ENCODE measurements around the gene ZNF136. TPM values are rescaled to one million over a fixed set of nuclear protein-coding genes. Genes with fewer than 3 reads are reported as not detected.

ZNF136 gene
- total and polyA plus RNA-seq, 2 of the 13 experiments (the other 11 are each of a cell fraction or from before 2014, with no cell fraction given): 2.5 to 10.2 TPM

DNA sequence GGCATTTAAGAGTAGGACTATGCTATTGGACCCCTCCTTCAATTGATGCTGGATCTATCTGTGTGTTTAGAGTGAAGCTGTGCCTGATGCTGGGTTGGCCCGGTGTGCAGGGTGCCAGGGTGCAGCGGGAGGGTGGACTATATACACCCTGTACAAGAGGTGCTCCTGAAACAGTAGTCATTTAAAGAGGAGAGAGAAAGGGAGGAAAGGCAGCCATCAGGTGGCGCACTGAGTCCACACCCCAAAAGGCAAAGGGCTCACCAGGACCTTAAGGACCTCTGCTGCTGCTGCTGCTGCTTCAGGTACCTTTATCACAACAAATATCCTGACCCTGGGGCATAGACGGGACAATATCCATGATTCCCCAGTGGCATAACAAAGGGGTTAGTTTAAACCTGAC, 39.4 kb downstream of the ZNF136 start (continued):
- TF ChIP-seq, protein P1, sequence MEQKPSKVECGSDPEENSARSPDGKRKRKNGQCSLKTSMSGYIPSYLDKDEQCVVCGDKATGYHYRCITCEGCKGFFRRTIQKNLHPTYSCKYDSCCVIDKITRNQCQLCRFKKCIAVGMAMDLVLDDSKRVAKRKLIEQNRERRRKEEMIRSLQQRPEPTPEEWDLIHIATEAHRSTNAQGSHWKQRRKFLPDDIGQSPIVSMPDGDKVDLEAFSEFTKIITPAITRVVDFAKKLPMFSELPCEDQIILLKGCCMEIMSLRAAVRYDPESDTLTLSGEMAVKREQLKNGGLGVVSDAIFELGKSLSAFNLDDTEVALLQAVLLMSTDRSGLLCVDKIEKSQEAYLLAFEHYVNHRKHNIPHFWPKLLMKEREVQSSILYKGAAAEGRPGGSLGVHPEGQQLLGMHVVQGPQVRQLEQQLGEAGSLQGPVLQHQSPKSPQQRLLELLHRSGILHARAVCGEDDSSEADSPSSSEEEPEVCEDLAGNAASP (CRISPR knock-in tag; IDR thresholded peaks at IDR 0.05; ENCODE audit: borderline replicate concordance): 0 out of 2 replicates have a peak, but pooled peaks have one; percentile 33
- TF ChIP-seq ZNF563 (CRISPR knock-in tag; IDR thresholded peaks at IDR 0.05) (no peak), YY1 (IDR thresholded peaks at IDR 0.05; ENCODE audit: insufficient read depth, insufficient replicate concordance, low read depth, low read length) (peak; percentile 12), STAG1 (CRISPR knock-in tag; IDR thresholded peaks at IDR 0.05) (peak; percentile 96), KAT8 (CRISPR knock-in tag; IDR thresholded peaks at IDR 0.05) (0 out of 2 replicates have a peak, but pooled peaks have one; percentile 20), ZNF543 (CRISPR knock-in tag; IDR thresholded peaks at IDR 0.05) (0 out of 2 replicates have a peak, but pooled peaks have one; percentile 44), GATAD1 (CRISPR knock-in tag; IDR thresholded peaks at IDR 0.05) (0 out of 2 replicates have a peak, but pooled peaks have one; percentile 30), ELF1 (CRISPR knock-in tag; IDR thresholded peaks at IDR 0.05) (no peak), ZNF768 (CRISPR knock-in tag; IDR thresholded peaks at IDR 0.05) (no peak), XRCC5 (optimal IDR thresholded peaks at IDR 0.05; ENCODE audit: low read length) (peak; percentile 46), RNF2 (conservative IDR thresholded peaks at IDR 0.05; ENCODE audit: low read depth) (no peak), SMC3 (IDR thresholded peaks at IDR 0.05; ENCODE audit: low read length) (peak; percentile 85), RAD21 (CRISPR knock-in tag; IDR thresholded peaks at IDR 0.05) (peak; percentile 81), SPEN (CRISPR knock-in tag; IDR thresholded peaks at IDR 0.05; ENCODE audit: low read depth) (peak; percentile 33; the same call in 1 of the 2 replicates)
- TF ChIP-seq, protein P2, sequence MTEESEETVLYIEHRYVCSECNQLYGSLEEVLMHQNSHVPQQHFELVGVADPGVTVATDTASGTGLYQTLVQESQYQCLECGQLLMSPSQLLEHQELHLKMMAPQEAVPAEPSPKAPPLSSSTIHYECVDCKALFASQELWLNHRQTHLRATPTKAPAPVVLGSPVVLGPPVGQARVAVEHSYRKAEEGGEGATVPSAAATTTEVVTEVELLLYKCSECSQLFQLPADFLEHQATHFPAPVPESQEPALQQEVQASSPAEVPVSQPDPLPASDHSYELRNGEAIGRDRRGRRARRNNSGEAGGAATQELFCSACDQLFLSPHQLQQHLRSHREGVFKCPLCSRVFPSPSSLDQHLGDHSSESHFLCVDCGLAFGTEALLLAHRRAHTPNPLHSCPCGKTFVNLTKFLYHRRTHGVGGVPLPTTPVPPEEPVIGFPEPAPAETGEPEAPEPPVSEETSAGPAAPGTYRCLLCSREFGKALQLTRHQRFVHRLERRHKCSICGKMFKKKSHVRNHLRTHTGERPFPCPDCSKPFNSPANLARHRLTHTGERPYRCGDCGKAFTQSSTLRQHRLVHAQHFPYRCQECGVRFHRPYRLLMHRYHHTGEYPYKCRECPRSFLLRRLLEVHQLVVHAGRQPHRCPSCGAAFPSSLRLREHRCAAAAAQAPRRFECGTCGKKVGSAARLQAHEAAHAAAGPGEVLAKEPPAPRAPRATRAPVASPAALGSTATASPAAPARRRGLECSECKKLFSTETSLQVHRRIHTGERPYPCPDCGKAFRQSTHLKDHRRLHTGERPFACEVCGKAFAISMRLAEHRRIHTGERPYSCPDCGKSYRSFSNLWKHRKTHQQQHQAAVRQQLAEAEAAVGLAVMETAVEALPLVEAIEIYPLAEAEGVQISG (CRISPR knock-in tag; IDR thresholded peaks at IDR 0.05): no peak
- TF ChIP-seq, protein P3, sequence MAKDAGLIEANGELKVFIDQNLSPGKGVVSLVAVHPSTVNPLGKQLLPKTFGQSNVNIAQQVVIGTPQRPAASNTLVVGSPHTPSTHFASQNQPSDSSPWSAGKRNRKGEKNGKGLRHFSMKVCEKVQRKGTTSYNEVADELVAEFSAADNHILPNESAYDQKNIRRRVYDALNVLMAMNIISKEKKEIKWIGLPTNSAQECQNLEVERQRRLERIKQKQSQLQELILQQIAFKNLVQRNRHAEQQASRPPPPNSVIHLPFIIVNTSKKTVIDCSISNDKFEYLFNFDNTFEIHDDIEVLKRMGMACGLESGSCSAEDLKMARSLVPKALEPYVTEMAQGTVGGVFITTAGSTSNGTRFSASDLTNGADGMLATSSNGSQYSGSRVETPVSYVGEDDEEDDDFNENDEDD (CRISPR knock-in tag; IDR thresholded peaks at IDR 0.05; ENCODE audit: borderline replicate concordance): no peak
- TF ChIP-seq, protein P4, sequence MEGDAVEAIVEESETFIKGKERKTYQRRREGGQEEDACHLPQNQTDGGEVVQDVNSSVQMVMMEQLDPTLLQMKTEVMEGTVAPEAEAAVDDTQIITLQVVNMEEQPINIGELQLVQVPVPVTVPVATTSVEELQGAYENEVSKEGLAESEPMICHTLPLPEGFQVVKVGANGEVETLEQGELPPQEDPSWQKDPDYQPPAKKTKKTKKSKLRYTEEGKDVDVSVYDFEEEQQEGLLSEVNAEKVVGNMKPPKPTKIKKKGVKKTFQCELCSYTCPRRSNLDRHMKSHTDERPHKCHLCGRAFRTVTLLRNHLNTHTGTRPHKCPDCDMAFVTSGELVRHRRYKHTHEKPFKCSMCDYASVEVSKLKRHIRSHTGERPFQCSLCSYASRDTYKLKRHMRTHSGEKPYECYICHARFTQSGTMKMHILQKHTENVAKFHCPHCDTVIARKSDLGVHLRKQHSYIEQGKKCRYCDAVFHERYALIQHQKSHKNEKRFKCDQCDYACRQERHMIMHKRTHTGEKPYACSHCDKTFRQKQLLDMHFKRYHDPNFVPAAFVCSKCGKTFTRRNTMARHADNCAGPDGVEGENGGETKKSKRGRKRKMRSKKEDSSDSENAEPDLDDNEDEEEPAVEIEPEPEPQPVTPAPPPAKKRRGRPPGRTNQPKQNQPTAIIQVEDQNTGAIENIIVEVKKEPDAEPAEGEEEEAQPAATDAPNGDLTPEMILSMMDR (CRISPR knock-in tag; IDR thresholded peaks at IDR 0.05): peak; percentile 91

Data from HepG2 (cell line).